Loucy (cell line): ENCODE results near the gene HEATR1.

ENCODE experiments used
- EZH2phosphoT487 ChIP-seq: fragments of 200-600 bp; IDR thresholded peaks from 2 replicates; pipeline ENCODE4 v1.6.1; 2018; ENCODE audit warnings: antibody characterized with exemption, mild to moderate bottlenecking, moderate library complexity, borderline replicate concordance
- TF ChIP-seq, protein P1 (sequence below): fragments of 200-600 bp; sonication (generic); conservative IDR thresholded peaks from 2 replicates; pipeline ENCODE4 v1.5.1; 2014; ENCODE audit warnings: mild to moderate bottlenecking, antibody characterized with exemption, low read length

DNA sequence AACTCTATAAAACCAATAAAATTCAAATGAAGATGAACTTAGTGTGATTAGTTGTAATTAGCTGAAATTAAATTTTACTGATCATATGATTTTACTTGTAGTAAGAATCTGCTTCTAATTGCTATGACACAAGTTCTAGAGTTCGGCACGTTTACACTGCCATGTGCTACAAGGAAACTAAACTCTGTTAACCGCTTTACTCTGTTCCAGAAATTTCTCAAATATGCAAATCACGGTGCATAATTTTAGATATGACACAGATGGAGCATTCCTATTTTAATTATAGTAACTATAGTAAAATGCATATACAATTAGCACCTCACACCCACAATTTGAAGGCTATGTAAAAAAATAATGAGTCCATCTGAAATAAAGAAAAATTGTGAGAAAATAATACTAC is 14.8 kb downstream of the HEATR1 start:
- TF ChIP-seq, protein P1, sequence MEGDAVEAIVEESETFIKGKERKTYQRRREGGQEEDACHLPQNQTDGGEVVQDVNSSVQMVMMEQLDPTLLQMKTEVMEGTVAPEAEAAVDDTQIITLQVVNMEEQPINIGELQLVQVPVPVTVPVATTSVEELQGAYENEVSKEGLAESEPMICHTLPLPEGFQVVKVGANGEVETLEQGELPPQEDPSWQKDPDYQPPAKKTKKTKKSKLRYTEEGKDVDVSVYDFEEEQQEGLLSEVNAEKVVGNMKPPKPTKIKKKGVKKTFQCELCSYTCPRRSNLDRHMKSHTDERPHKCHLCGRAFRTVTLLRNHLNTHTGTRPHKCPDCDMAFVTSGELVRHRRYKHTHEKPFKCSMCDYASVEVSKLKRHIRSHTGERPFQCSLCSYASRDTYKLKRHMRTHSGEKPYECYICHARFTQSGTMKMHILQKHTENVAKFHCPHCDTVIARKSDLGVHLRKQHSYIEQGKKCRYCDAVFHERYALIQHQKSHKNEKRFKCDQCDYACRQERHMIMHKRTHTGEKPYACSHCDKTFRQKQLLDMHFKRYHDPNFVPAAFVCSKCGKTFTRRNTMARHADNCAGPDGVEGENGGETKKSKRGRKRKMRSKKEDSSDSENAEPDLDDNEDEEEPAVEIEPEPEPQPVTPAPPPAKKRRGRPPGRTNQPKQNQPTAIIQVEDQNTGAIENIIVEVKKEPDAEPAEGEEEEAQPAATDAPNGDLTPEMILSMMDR = no peak
- no peak for TF ChIP-seq EZH2phosphoT487
